Measurements from ENCODE around the gene DENND11. TPM values are rescaled to one million over a fixed set of nuclear protein-coding genes. Genes with fewer than 3 reads are reported as not detected.

The DENND11 gene
- total RNA-seq, 2 experiments from 2014 or later: 3.8 to 9.7 TPM

GRCh38 chr7:141704741-141705140 lies 2.8 kb upstream of the DENND11 start:
- H3K4me2 ChIP-seq (ENCODE audit: low read length): no peak overlapping the region
- intact Hi-C loops (cut with micrococcal nuclease; ENCODE audit: unreplicated experiment): no loop called here
- H2AFZ ChIP-seq (ENCODE audit: low read length): no peak overlapping the region
- no peak for TF ChIP-seq EZH2phosphoT487 (IDR thresholded peaks at IDR 0.05; ENCODE audit: borderline replicate concordance, low read depth, low read length)
- no peak for TF ChIP-seq CTCF (conservative IDR thresholded peaks at IDR 0.05; ENCODE audit: low read length)
- H4K20me1 ChIP-seq (ENCODE audit: insufficient read depth, low read length): no peaks in the 10 kb centered on the region
- H3K36me3 ChIP-seq (ENCODE audit: insufficient read depth, low read length): no peaks in the 10 kb centered on the region
- ChIA-PET POLR2A (interaction anchor here (1.0 to 1.5 kb wide), 2 partner anchors 9 to 18 kb away, joined by 3 to 4 read pairs; no protein-coding TSS in a partner anchor), CTCF (ENCODE audit: unreplicated experiment) (no interaction called here)
- no peak overlapping the region for H3K4me3 ChIP-seq (ENCODE audit: low read depth, low read length, poor library complexity, severe bottlenecking)
- H3K9me2 ChIP-seq (ENCODE audit: insufficient read depth, low read length): no peaks in the 10 kb centered on the region
- H3K79me2 ChIP-seq (ENCODE audit: insufficient read depth, low read depth, low read length): no peaks in the 10 kb centered on the region
- BruUV-seq (replicated peaks): no TSS peak
- H3K4me1 ChIP-seq (ENCODE audit: insufficient read depth, low read length, poor library complexity, severe bottlenecking): peaks cover 9% of the 10 kb centered on the region
- DNase-seq (ENCODE audit: low spot score): no peak
- no peak overlapping the region for H3K27ac ChIP-seq (ENCODE audit: low read depth, low read length, poor library complexity, severe bottlenecking)
- H3K9me3 ChIP-seq (ENCODE audit: low read length): no peaks in the 10 kb centered on the region

GRCh38 chr7:141704112-141704511 lies 2.1 kb upstream of the DENND11 start:
- Histone ChIP-seq H2AFZ (ENCODE audit: low read length) (no peak overlapping the region), H3K9me2 (ENCODE audit: insufficient read depth, low read length) (no peaks in the 10 kb centered on the region), H3K4me3 (ENCODE audit: low read depth, low read length, poor library complexity, severe bottlenecking) (no peak overlapping the region), H3K4me2 (ENCODE audit: low read length) (no peak overlapping the region), H3K79me2 (ENCODE audit: insufficient read depth, low read depth, low read length) (no peaks in the 10 kb centered on the region), H3K9me3 (ENCODE audit: low read length) (no peaks in the 10 kb centered on the region), H3K36me3 (ENCODE audit: insufficient read depth, low read length) (no peaks in the 10 kb centered on the region), H4K20me1 (ENCODE audit: insufficient read depth, low read length) (no peaks in the 10 kb centered on the region), H3K4me1 (ENCODE audit: insufficient read depth, low read length, poor library complexity, severe bottlenecking) (peaks cover 9% of the 10 kb centered on the region), H3K27ac (ENCODE audit: low read depth, low read length, poor library complexity, severe bottlenecking) (no peak overlapping the region)
- TF ChIP-seq EZH2phosphoT487 (IDR thresholded peaks at IDR 0.05; ENCODE audit: borderline replicate concordance, low read depth, low read length) (no peak), CTCF (conservative IDR thresholded peaks at IDR 0.05; ENCODE audit: low read length) (no peak)
- DNase-seq (ENCODE audit: low spot score): no peak
- intact Hi-C loops (cut with micrococcal nuclease; ENCODE audit: unreplicated experiment): no loop called here
- no TSS peak for BruUV-seq (replicated peaks)
- POLR2A ChIA-PET: interaction anchor here (1.0 kb wide), 1 partner anchor 19 kb away, joined by 4 read pairs; no protein-coding TSS in a partner anchor
- CTCF ChIA-PET (ENCODE audit: unreplicated experiment): no interaction called here

GRCh38 chr7:141702892-141703291 lies 926 bp upstream of the DENND11 start:
- H3K4me1 ChIP-seq (ENCODE audit: insufficient read depth, low read length, poor library complexity, severe bottlenecking): peaks cover 9% of the 10 kb centered on the region
- DNase-seq (ENCODE audit: low spot score): no peak
- intact Hi-C loops (cut with micrococcal nuclease; ENCODE audit: unreplicated experiment): loop anchor here (1.0 kb wide), 1 partner anchor 35 kb away; the partner anchor contains the start of gene SSBP1
- no peaks in the 10 kb centered on the region for H3K9me2 ChIP-seq (ENCODE audit: insufficient read depth, low read length)
- H2AFZ ChIP-seq (ENCODE audit: low read length): no peak overlapping the region
- ChIA-PET POLR2A (interaction anchor here (0.6 to 1.7 kb wide), 6 partner anchors 13 to 50 kb away, joined by 3 to 4 read pairs (median 3); no protein-coding TSS in a partner anchor), CTCF (ENCODE audit: unreplicated experiment) (interaction anchor here (1.1 kb wide), 1 partner anchor 12 kb away, joined by 9 read pairs; no protein-coding TSS in a partner anchor)
- no TSS peak for BruUV-seq (replicated peaks)
- no peak overlapping the region for H3K27ac ChIP-seq (ENCODE audit: low read depth, low read length, poor library complexity, severe bottlenecking)
- no peak overlapping the region for H3K4me3 ChIP-seq (ENCODE audit: low read depth, low read length, poor library complexity, severe bottlenecking)
- no peaks in the 10 kb centered on the region for H3K36me3 ChIP-seq (ENCODE audit: insufficient read depth, low read length)
- H4K20me1 ChIP-seq (ENCODE audit: insufficient read depth, low read length): no peaks in the 10 kb centered on the region
- H3K9me3 ChIP-seq (ENCODE audit: low read length): no peaks in the 10 kb centered on the region
- no peak overlapping the region for H3K4me2 ChIP-seq (ENCODE audit: low read length)
- no peaks in the 10 kb centered on the region for H3K79me2 ChIP-seq (ENCODE audit: insufficient read depth, low read depth, low read length)
- TF ChIP-seq CTCF (conservative IDR thresholded peaks at IDR 0.05; ENCODE audit: low read length): no peak
- no peak for TF ChIP-seq EZH2phosphoT487 (IDR thresholded peaks at IDR 0.05; ENCODE audit: borderline replicate concordance, low read depth, low read length)
